ENCODE data around the gene NFE2L2.
A peak's percentile ranks its signal among the peaks of the same experiment; 100 is the strongest.

Gene NFE2L2

DNA sequence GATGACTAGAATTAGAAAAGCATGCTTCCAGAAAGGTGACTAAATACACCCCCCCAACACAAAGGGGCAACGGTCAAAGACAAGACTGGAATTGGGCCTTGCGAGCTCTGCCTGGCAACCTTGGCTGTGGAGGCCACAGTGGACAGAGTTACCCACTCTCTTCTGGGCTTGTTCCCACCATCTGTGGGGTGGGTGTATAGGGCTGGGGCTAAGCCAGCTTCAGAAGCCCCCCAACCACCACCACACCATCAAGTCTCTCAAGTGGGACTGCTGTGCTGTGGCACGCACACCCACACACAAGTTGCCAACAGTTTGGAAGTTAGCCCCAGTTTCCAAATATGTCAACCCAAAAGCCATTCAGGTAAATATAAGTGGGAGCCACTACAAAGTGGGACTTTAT lies 7.8 kb downstream of the NFE2L2 start:
- TF ChIP-seq CTCF (IDR thresholded peaks at IDR 0.05; ENCODE audit: low read depth, low read length) = no peak
- Histone ChIP-seq H3K4me3 (ENCODE audit: low read depth, low read length) (no peak overlapping the region), H3K27me3 (no peaks in the 10 kb centered on the region), H3K4me1 (no peaks in the 10 kb centered on the region), H3K36me3 (no peaks in the 10 kb centered on the region), H3K9me3 (no peaks in the 10 kb centered on the region)
- DNase-seq = no peak

DNA sequence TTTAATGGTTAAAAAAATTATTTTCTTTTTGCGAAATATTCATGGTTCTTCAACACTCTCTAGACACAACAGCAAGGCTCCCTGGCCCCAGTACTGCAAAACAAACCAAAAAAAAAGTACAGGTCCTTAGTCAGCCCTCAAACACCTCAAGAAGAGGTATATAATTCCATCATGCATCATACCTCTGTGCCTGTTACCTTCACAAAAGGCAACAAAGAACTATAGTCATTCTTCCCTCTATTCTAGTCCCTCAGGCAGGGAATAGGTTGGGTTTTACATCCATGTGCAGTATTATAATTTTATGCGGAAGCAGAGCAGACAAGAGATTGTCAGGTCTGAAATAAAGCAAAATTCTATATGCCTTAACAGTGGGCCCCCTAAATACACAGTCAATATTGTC lies 8.5 kb downstream of the NFE2L2 start:
- DNase-seq = no peak
- Histone ChIP-seq H3K27me3 (no peaks in the 10 kb centered on the region), H3K4me3 (ENCODE audit: low read depth, low read length) (no peak overlapping the region), H3K36me3 (no peaks in the 10 kb centered on the region), H3K4me1 (no peaks in the 10 kb centered on the region), H3K9me3 (no peaks in the 10 kb centered on the region)
- no peak for TF ChIP-seq CTCF (IDR thresholded peaks at IDR 0.05; ENCODE audit: low read depth, low read length)

DNA sequence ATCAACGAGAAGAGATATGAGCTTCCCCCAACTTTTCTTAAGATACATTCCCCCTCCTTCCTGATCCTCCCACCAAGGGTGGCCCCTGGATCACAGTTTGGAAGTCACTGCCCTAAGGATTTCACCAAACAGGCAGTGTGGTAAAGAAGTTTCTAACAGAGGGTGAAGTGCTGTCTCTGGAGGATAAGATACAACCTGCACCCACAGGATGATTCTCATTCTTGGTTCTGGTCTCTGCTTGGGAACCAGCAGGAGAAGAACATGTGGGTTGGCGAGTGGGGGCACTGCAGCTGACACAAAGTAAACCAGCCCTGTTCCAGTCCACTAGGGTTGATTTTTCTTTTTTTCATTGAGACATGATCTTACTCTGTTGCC lies 9.3 kb downstream of the NFE2L2 start:
- H3K36me3 ChIP-seq = no peaks in the 10 kb centered on the region
- H3K9me3 ChIP-seq = no peaks in the 10 kb centered on the region
- no peak overlapping the region for H3K4me3 ChIP-seq (ENCODE audit: low read depth, low read length)
- no peaks in the 10 kb centered on the region for H3K27me3 ChIP-seq
- no peaks in the 10 kb centered on the region for H3K4me1 ChIP-seq
- TF ChIP-seq CTCF (IDR thresholded peaks at IDR 0.05; ENCODE audit: low read depth, low read length) = no peak
- no peak for DNase-seq

- TF ChIP-seq CTCF (IDR thresholded peaks at IDR 0.05; ENCODE audit: low read depth, low read length) = peak; percentile 41
- peak; percentile 22 for DNase-seq
- Histone ChIP-seq H3K4me3 (ENCODE audit: low read depth, low read length) (no peak overlapping the region), H3K4me1 (no peaks in the 10 kb centered on the region), H3K36me3 (no peaks in the 10 kb centered on the region), H3K9me3 (no peaks in the 10 kb centered on the region), H3K27me3 (no peaks in the 10 kb centered on the region)
These were observed 9.9 kb downstream of the NFE2L2 start for GRCh38 chr2:177254433-177255226.

DNA sequence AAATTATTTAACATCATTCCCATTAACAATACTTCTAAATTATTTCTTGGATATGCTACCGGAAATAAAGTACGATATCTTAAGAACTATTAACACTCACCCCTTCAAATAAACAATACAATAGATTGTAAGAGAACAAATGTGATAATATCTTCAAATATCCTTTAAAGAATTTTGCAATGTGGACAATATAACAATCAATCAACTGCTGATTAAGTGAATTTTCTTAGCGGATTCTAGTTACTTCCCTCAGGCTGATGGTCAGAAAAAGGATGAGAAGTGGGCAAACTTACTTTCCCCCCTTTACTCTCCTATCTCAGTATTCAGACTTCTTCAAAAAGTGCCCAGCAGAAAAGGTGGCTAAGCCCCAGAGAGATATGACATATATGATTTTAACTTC lies 10.8 kb downstream of the NFE2L2 start:
- no peaks in the 10 kb centered on the region for H3K4me1 ChIP-seq
- no peaks in the 10 kb centered on the region for H3K27me3 ChIP-seq
- DNase-seq = no peak
- H3K36me3 ChIP-seq = no peaks in the 10 kb centered on the region
- no peaks in the 10 kb centered on the region for H3K9me3 ChIP-seq
- no peak overlapping the region for H3K4me3 ChIP-seq (ENCODE audit: low read depth, low read length)
- TF ChIP-seq CTCF (IDR thresholded peaks at IDR 0.05; ENCODE audit: low read depth, low read length) = no peak

DNA sequence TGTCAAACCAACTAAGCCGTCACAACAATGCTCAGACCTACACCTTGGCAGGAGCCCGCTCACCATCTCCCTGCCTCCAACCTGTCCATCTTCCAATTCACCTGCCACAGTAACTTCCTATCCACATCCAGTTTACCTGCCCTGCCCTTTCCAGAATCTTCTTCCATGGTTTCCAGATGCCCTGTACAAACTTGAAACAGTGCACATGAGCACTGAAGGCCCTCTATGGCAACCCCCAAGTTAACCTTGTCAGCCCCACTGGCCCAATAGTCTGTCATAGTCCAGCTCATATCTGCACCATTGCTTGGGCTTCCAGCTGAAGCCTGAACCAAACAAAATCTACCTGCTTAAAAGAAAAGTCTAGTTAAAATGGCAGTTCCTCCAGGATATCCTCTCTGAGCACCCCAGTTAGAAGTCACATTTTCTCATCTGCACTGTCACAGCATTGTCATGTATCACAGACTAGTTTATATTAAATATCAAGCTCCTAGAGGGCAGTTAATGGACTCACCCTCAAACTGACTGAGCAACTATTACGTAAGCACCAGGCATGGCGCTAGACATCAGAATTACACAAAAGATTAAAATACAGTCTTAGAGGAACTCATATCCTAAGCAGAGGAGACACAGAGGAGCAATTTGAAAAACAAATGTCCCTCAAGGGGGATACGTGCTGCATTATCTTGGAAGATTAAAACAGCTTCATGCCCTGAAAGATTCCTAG lies 11.6 kb downstream of the NFE2L2 start:
- Histone ChIP-seq H3K4me1 (no peaks in the 10 kb centered on the region), H3K36me3 (no peaks in the 10 kb centered on the region), H3K27me3 (no peaks in the 10 kb centered on the region), H3K4me3 (ENCODE audit: low read depth, low read length) (no peak overlapping the region), H3K9me3 (no peaks in the 10 kb centered on the region)
- no peak for DNase-seq
- TF ChIP-seq CTCF (IDR thresholded peaks at IDR 0.05; ENCODE audit: low read depth, low read length) = no peak
